Measurements from ENCODE around the gene SPATC1L. TPM values are rescaled to one million over a fixed set of nuclear protein-coding genes. Genes with fewer than 3 reads are reported as not detected.

Gene SPATC1L
- total and polyA plus RNA-seq, 2 donors (not counting 3 experiments of a cell fraction or from before 2014, with no cell fraction given), result 11.5 to 15.3 TPM

DNA sequence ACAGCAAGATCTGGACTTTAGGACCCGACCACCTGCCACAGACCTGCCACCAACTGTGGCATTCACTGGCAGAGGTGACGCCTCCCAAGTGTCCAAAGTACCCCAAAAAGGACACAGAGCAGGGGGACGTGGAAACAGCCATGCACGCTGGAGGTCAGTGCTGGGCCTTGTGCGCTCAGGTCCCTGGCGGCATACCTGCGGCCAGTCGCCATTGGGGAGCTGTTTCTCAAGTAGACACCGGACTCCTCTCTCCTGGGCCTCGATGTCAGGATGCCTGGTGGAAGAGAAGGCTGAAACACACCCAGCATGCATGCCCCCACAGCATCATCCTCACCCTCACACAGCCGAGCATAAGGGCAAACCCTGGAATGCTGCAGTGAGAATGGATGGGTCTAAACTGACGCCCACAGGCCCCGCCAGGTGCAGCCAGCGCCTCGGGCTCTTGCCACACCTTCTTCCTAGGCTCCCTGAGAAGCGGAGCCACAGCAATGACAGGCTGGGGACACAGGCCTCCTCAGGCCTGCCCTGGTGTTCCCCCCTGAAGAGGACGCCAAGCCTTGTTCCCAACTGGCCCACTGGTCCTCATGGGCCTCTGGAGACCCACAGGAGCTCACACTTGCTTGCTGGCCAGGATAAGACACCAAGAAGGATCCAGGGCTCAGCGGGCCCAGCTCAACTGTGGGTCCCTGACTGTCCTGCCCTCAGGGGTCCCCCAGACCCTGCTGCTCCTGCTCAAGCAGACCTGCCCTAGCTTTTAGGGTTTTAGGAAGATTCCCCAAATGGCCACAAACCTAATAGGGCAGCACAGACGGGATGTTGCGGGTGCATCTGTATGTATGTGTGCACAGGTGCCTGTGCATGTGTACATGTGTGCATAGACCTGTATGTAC lies 7.7 kb upstream of the SPATC1L start:
- Histone ChIP-seq H3K9ac (replicated peaks; ENCODE audit: extremely low read depth, insufficient read depth, low read length) (no peak overlapping the region), H3K4me3 (replicated peaks in 1 of 3; ENCODE audit: insufficient read depth in 1 of 3, low read depth in 1 of 3, low read length in 3 of 3) (no peak overlapping the region), H3K9me3 (replicated peaks; ENCODE audit: control insufficient read depth, insufficient read depth, low read length) (no peaks in the 10 kb centered on the region), H3K27ac (ENCODE audit: insufficient read depth, low read depth, low read length) (no peak overlapping the region), H3K4me1 (ENCODE audit: control insufficient read depth, extremely low read depth, insufficient read depth, low read length) (peaks cover 22% of the 10 kb centered on the region), H3K36me3 (ENCODE audit: control insufficient read depth in 2 of 2, extremely low read depth in 1 of 2, insufficient read depth in 2 of 2, low read length in 2 of 2) (peaks cover 12 to 40% of the 10 kb centered on the region in 2 experiments), H2AFZ (ENCODE audit: low read depth, low read length) (no peak overlapping the region), H4K20me1 (replicated peaks; ENCODE audit: control insufficient read depth, extremely low read depth, insufficient read depth, low read length) (no peaks in the 10 kb centered on the region), H3K9me1 (replicated peaks; ENCODE audit: control insufficient read depth, extremely low read depth, insufficient read depth, low read length) (no peaks in the 10 kb centered on the region), H3K27me3 (ENCODE audit: control insufficient read depth in 2 of 2, insufficient read depth in 2 of 2, low read length in 2 of 2) (no peaks in the 10 kb centered on the region), H3K4me2 (ENCODE audit: insufficient read depth, low read length) (no peak overlapping the region), H3K79me2 (ENCODE audit: control insufficient read depth, insufficient read depth, low read length) (no peaks in the 10 kb centered on the region)
- ChIA-PET POLR2A (no interaction called here), CTCF (no interaction called here)
- BruUV-seq (replicated peaks), result no TSS peak
- intact Hi-C loops (cut with micrococcal nuclease), result no loop called here
- FAIRE-seq (no peak), DNase-seq (ENCODE audit: low read depth, low spot score) (no peak)
- dilution Hi-C loops (cut with MboI; ENCODE audit: extremely low pct_ligation_motif_present, low sequenced_read_pairs), result no loop called here
- no peak for TF ChIP-seq JUN (IDR thresholded peaks at IDR 0.05; ENCODE audit: borderline replicate concordance, insufficient read depth, insufficient read length, low read depth)
- no peak for TF ChIP-seq EZH2 (IDR thresholded peaks at IDR 0.05; ENCODE audit: borderline replicate concordance, low read depth, low read length, severe bottlenecking)
- no peak for TF ChIP-seq GATA2 (IDR thresholded peaks at IDR 0.05; ENCODE audit: insufficient read depth, insufficient read length, low read depth, low read length)
- no peak for TF ChIP-seq MYC (IDR thresholded peaks at IDR 0.05; ENCODE audit: low read depth, low read length)
- no peak for TF ChIP-seq POLR2AphosphoS5 (IDR thresholded peaks at IDR 0.05; ENCODE audit: insufficient read depth, low read depth, low read length)
- TF ChIP-seq MAX (IDR thresholded peaks at IDR 0.05; ENCODE audit: insufficient read depth, insufficient read length), result no peak
